ENCODE data around the gene CDCP2.

The CDCP2 gene

GRCh38 chr1:54186056-54186455 is 33.3 kb upstream of the CDCP2 start:
- Histone ChIP-seq H2BK5ac (ENCODE audit: low read depth, low read length, poor library complexity) (no peak overlapping the region), H2BK120ac (ENCODE audit: insufficient read depth, low read length, poor library complexity) (no peak overlapping the region), H3K9me3 (ENCODE audit: insufficient read depth, low read depth, low read length) (peaks cover 3% of the 10 kb centered on the region), H3K4me1 (ENCODE audit: control insufficient read depth in 1 of 2, insufficient read depth in 2 of 2, low read length in 2 of 2) (no peaks in the 10 kb centered on the region), H3K27ac (ENCODE audit: low read depth, low read length) (no peak overlapping the region), H3K36me3 (ENCODE audit: control insufficient read depth in 1 of 2, insufficient read depth in 2 of 2, low read length in 2 of 2) (no peaks in the 10 kb centered on the region), H3K4me2 (ENCODE audit: low read length) (no peak overlapping the region), H4K91ac (ENCODE audit: low read depth, low read length) (no peak overlapping the region), H3K23ac (ENCODE audit: low read length) (no peak overlapping the region), H2AFZ (ENCODE audit: insufficient read depth, low read length, poor library complexity) (no peak overlapping the region), H4K12ac (ENCODE audit: low read depth, low read length) (no peak overlapping the region), H3K14ac (ENCODE audit: low read length) (no peak overlapping the region), H4K8ac (ENCODE audit: low read depth, low read length) (no peak overlapping the region), H2AK5ac (ENCODE audit: low read length) (no peak overlapping the region), H3K79me1 (ENCODE audit: low read length) (no peaks in the 10 kb centered on the region), H3K27me3 (ENCODE audit: insufficient read depth, low read length) (no peaks in the 10 kb centered on the region), H2BK12ac (ENCODE audit: low read length) (no peak overlapping the region), H3K4me3 (ENCODE audit: low read depth, low read length) (no peak overlapping the region), H3K4ac (ENCODE audit: low read depth, low read length) (no peak overlapping the region), H3K9ac (ENCODE audit: low read length) (no peak overlapping the region), H3K79me2 (ENCODE audit: control insufficient read depth, insufficient read depth, low read length, poor library complexity) (no peaks in the 10 kb centered on the region), H3K18ac (ENCODE audit: low read length) (no peak overlapping the region)
- no peak for DNase-seq
- WGBS (ENCODE audit: extremely low coverage, insufficient coverage, insufficient read length), result no CpG with 5 or more reads among the region's 3 CpGs

GRCh38 chr1:54180701-54181360 is 28.0 kb upstream of the CDCP2 start:
- no peak overlapping the region for H4K91ac ChIP-seq (ENCODE audit: low read depth, low read length)
- H2BK5ac ChIP-seq (ENCODE audit: low read depth, low read length, poor library complexity), result no peak overlapping the region
- no peaks in the 10 kb centered on the region for H3K36me3 ChIP-seq (ENCODE audit: control insufficient read depth in 1 of 2, insufficient read depth in 2 of 2, low read length in 2 of 2)
- H2BK120ac ChIP-seq (ENCODE audit: insufficient read depth, low read length, poor library complexity), result no peak overlapping the region
- no peak overlapping the region for H3K14ac ChIP-seq (ENCODE audit: low read length)
- no peak overlapping the region for H2AK5ac ChIP-seq (ENCODE audit: low read length)
- H4K12ac ChIP-seq (ENCODE audit: low read depth, low read length), result no peak overlapping the region
- H3K27ac ChIP-seq (ENCODE audit: low read depth, low read length), result no peak overlapping the region
- peak overlapping the region; percentile 34 for H2BK12ac ChIP-seq (ENCODE audit: low read length)
- peaks cover 3% of the 10 kb centered on the region for H3K9me3 ChIP-seq (ENCODE audit: insufficient read depth, low read depth, low read length)
- no peaks in the 10 kb centered on the region for H3K27me3 ChIP-seq (ENCODE audit: insufficient read depth, low read length)
- H3K4me3 ChIP-seq (ENCODE audit: low read depth, low read length), result no peak overlapping the region
- no peak overlapping the region for H3K9ac ChIP-seq (ENCODE audit: low read length)
- H3K23ac ChIP-seq (ENCODE audit: low read length), result no peak overlapping the region
- no peak overlapping the region for H4K8ac ChIP-seq (ENCODE audit: low read depth, low read length)
- no peak overlapping the region for H2AFZ ChIP-seq (ENCODE audit: insufficient read depth, low read length, poor library complexity)
- H3K4me1 ChIP-seq (ENCODE audit: control insufficient read depth in 1 of 2, insufficient read depth in 2 of 2, low read length in 2 of 2), result no peaks in the 10 kb centered on the region
- no peak overlapping the region for H3K4me2 ChIP-seq (ENCODE audit: low read length)
- H3K79me2 ChIP-seq (ENCODE audit: control insufficient read depth, insufficient read depth, low read length, poor library complexity), result no peaks in the 10 kb centered on the region
- H3K79me1 ChIP-seq (ENCODE audit: low read length), result no peaks in the 10 kb centered on the region
- no CpG with 5 or more reads among the region's 5 CpGs for WGBS (ENCODE audit: extremely low coverage, insufficient coverage, insufficient read length)
- H3K18ac ChIP-seq (ENCODE audit: low read length), result no peak overlapping the region
- no peak overlapping the region for H3K4ac ChIP-seq (ENCODE audit: low read depth, low read length)
- no peak for DNase-seq

DNA sequence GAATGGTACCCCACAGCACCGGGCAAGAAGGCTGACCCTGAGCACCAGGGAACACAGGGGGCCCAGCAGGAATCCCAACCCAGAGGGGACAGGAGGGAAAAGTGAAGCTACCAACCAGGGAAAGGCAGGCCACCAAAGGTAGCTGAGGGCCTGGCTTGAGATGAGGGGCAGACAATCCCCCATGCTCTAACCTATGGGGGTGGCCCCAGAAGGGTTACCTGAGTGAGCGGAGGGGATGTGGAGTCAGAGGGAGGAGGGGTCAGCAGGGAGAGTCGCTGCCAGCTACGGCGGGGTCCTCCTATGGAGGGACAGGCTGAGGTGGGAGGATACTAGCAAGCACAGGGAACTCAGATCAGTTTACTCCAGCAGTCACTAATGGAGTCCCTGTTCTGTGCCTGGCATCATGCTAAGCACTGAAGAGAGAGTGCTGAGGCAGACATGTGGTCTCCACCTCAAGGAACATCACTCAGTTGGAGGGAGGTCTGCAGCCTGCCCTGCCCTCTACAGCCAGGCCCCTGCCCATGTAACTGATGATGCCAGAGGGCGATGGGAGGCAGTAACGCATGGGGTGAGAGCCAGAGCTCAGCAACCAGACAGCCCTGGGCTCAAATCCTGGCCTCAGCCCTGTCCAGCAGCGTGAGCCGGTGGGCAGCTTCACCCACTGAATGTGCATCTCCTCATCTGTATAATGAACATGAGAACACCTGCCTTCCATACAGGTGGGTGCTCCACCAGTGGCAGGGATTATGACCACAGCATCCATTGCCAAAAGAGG is 25.7 kb upstream of the CDCP2 start:
- Histone ChIP-seq H2AK5ac (ENCODE audit: low read length) (no peak overlapping the region), H3K9ac (ENCODE audit: low read length) (no peak overlapping the region), H4K91ac (ENCODE audit: low read depth, low read length) (no peak overlapping the region), H3K4me3 (ENCODE audit: low read depth, low read length) (no peak overlapping the region), H3K9me3 (ENCODE audit: insufficient read depth, low read depth, low read length) (no peaks in the 10 kb centered on the region), H3K14ac (ENCODE audit: low read length) (no peak overlapping the region), H2BK120ac (ENCODE audit: insufficient read depth, low read length, poor library complexity) (no peak overlapping the region), H2BK5ac (ENCODE audit: low read depth, low read length, poor library complexity) (no peak overlapping the region), H2BK12ac (ENCODE audit: low read length) (no peak overlapping the region), H3K79me1 (ENCODE audit: low read length) (no peaks in the 10 kb centered on the region), H2AFZ (ENCODE audit: insufficient read depth, low read length, poor library complexity) (no peak overlapping the region), H3K4ac (ENCODE audit: low read depth, low read length) (no peak overlapping the region), H3K27ac (ENCODE audit: low read depth, low read length) (no peak overlapping the region), H3K79me2 (ENCODE audit: control insufficient read depth, insufficient read depth, low read length, poor library complexity) (no peaks in the 10 kb centered on the region), H3K4me2 (ENCODE audit: low read length) (no peak overlapping the region), H3K4me1 (ENCODE audit: control insufficient read depth in 1 of 2, insufficient read depth in 2 of 2, low read length in 2 of 2) (no peaks in the 10 kb centered on the region), H3K18ac (ENCODE audit: low read length) (no peak overlapping the region), H4K8ac (ENCODE audit: low read depth, low read length) (no peak overlapping the region), H3K36me3 (ENCODE audit: control insufficient read depth in 1 of 2, insufficient read depth in 2 of 2, low read length in 2 of 2) (no peaks in the 10 kb centered on the region), H3K23ac (ENCODE audit: low read length) (no peak overlapping the region), H4K12ac (ENCODE audit: low read depth, low read length) (no peak overlapping the region), H3K27me3 (ENCODE audit: insufficient read depth, low read length) (no peaks in the 10 kb centered on the region)
- WGBS (ENCODE audit: extremely low coverage, insufficient coverage, insufficient read length), result no CpG with 5 or more reads among the region's 9 CpGs
- DNase-seq, result no peak

- no peak overlapping the region for H3K23ac ChIP-seq (ENCODE audit: low read length)
- no peak overlapping the region for H3K18ac ChIP-seq (ENCODE audit: low read length)
- H4K8ac ChIP-seq (ENCODE audit: low read depth, low read length), result no peak overlapping the region
- H4K91ac ChIP-seq (ENCODE audit: low read depth, low read length), result no peak overlapping the region
- no peak for DNase-seq
- H3K36me3 ChIP-seq (ENCODE audit: control insufficient read depth in 1 of 2, insufficient read depth in 2 of 2, low read length in 2 of 2), result no peaks in the 10 kb centered on the region
- H3K14ac ChIP-seq (ENCODE audit: low read length), result no peak overlapping the region
- no peak overlapping the region for H3K27ac ChIP-seq (ENCODE audit: low read depth, low read length)
- H2BK120ac ChIP-seq (ENCODE audit: insufficient read depth, low read length, poor library complexity), result no peak overlapping the region
- H3K4me3 ChIP-seq (ENCODE audit: low read depth, low read length), result no peak overlapping the region
- no peak overlapping the region for H2AK5ac ChIP-seq (ENCODE audit: low read length)
- H3K79me2 ChIP-seq (ENCODE audit: control insufficient read depth, insufficient read depth, low read length, poor library complexity), result no peaks in the 10 kb centered on the region
- no peak overlapping the region for H3K4me2 ChIP-seq (ENCODE audit: low read length)
- H3K27me3 ChIP-seq (ENCODE audit: insufficient read depth, low read length), result no peaks in the 10 kb centered on the region
- H2BK12ac ChIP-seq (ENCODE audit: low read length), result no peak overlapping the region
- H2BK5ac ChIP-seq (ENCODE audit: low read depth, low read length, poor library complexity), result no peak overlapping the region
- no CpG with 5 or more reads among the region's 8 CpGs for WGBS (ENCODE audit: extremely low coverage, insufficient coverage, insufficient read length)
- no peaks in the 10 kb centered on the region for H3K9me3 ChIP-seq (ENCODE audit: insufficient read depth, low read depth, low read length)
- no peak overlapping the region for H3K4ac ChIP-seq (ENCODE audit: low read depth, low read length)
- no peak overlapping the region for H4K12ac ChIP-seq (ENCODE audit: low read depth, low read length)
- H2AFZ ChIP-seq (ENCODE audit: insufficient read depth, low read length, poor library complexity), result no peak overlapping the region
- H3K79me1 ChIP-seq (ENCODE audit: low read length), result no peaks in the 10 kb centered on the region
- H3K9ac ChIP-seq (ENCODE audit: low read length), result no peak overlapping the region
- H3K4me1 ChIP-seq (ENCODE audit: control insufficient read depth in 1 of 2, insufficient read depth in 2 of 2, low read length in 2 of 2), result no peaks in the 10 kb centered on the region
Observed at GRCh38 chr1:54177726-54178125, 24.9 kb upstream of the CDCP2 start.
